Lower lobe of right lung (tissue), 2 donors: ENCODE results near the gene MTMR1. TPM values are rescaled to one million over a fixed set of nuclear protein-coding genes. Genes with fewer than 3 reads are reported as not detected.

ENCODE experiments used
- ATAC-seq, 2 donors: fragments of 200-7000 bp; cut with Tn5 transposase; one replicate each; pipeline ENCODE4 v1.9.1; 2020 to 2022; ENCODE audit warnings: mild to moderate bottlenecking in 2 of 2, moderate library complexity in 2 of 2
- DNase-seq: peaks from one replicate; pipeline ENCODE4 v3.0.0-alpha.2; 2020
- H3K27ac ChIP-seq: fragments of 200-600 bp; one replicate; pipeline ENCODE4 v1.8.0; 2022
- H3K27me3 ChIP-seq: fragments of 200-600 bp; one replicate; pipeline ENCODE4 v1.8.0; 2022; ENCODE audit warnings: low read depth
- H3K36me3 ChIP-seq: fragments of 200-600 bp; one replicate; pipeline ENCODE4 v1.8.0; 2022; ENCODE audit warnings: mild to moderate bottlenecking
- H3K4me1 ChIP-seq: fragments of 200-600 bp; one replicate; pipeline ENCODE4 v1.8.0; 2022
- H3K4me3 ChIP-seq: fragments of 200-600 bp; one replicate; pipeline ENCODE4 v1.8.0; 2022; ENCODE audit warnings: mild to moderate bottlenecking
- H3K9me3 ChIP-seq: fragments of 200-600 bp; one replicate; pipeline ENCODE4 v1.8.0; 2022
- CTCF ChIP-seq: fragments of 200-600 bp; IDR thresholded peaks from one replicate; pipeline ENCODE4 v1.8.0; 2022; ENCODE audit warnings: antibody characterized with exemption, mild to moderate bottlenecking
- intact Hi-C: fragments of 100-400 bp; cut with DNase I; formaldehyde crosslinking; loops from one replicate; pipeline ENCODE4 v1.11.0; 2022
- long read RNA-seq: library from polyadenylated mRNA; unstranded; transcript quantifications from one replicate; pipeline ENCODE4 v2.0.0, GENCODE V29; 2021
- total RNA-seq: library from RNA; stranded (reverse); fragmentation: NEBNext Ultra II Directional; extraction: Animal tissue kit (Norgen Biotek cat#: 25700); gene quantifications from one replicate; pipeline ENCODE4 v1.2.1, GENCODE V29; 2021
- donor health status: DM: no; HTN: yes; CAD: no; lungs with severe emphysema.

Gene MTMR1
- total RNA-seq: 22.4 TPM
- long read RNA-seq, full-length matches to known transcripts: 6 of 22 reads
- long read RNA-seq, partial matches to known transcripts: 4 of 22 reads
- long read RNA-seq, other reads (novel, unspliced or antisense): 12 of 22 reads

DNA sequence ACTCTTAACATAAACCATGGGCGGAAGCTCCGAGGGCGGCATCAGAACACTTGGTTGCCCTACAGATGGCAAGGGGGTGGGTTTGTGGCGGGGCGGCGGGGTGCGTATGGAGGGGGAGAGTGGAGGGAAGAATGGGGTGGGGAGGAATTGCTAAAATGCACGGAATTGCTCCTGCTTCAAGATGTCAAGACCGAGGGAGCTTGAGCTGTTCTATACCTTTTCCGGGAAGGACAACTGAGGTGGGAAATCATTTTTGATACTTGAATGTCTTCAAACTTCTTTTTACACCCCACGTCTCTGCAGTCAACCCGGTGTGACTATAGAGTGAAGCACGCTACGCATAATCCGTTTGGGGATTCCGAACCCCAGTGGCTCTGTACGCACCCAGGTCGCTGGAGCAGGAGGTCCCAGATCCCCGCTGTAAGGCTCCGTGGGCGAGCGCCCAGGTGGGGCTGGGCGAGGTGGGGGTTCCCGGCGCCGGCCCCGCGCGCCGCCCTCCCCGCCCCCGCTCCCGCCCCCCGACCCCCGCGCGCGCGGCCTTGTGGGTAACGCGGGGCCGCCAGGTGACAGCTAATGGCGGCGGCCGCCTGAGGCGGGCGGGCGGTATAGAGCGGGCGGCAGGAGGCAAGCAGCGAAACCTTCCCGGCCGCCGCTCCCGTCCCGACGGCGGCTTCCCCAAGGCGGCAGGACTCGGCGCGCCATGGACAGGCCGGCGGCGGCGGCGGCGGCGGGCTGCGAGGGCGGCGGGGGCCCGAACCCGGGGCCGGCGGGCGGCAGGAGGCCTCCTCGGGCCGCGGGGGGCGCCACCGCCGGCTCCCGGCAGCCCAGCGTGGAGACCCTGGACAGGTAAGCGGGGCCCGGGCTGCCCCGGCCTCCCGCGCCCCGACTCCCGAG is at the start of gene MTMR1:
TSS of gene MTMR1 (plus strand) at position 566 of the 894 bp plus-strand sequence. CDS start at position 701, 135 bp downstream.
- peaks cover 10% of the 10 kb centered on the region for H3K4me1 ChIP-seq
- intact Hi-C loops: no loop called here
- peak within 1 kb of the TSS; percentile 81 for H3K27ac ChIP-seq
- no peak for TF ChIP-seq CTCF
- H3K36me3 ChIP-seq: no peaks in the 10 kb centered on the region
- no peaks in the 10 kb centered on the region for H3K9me3 ChIP-seq
- DNase-seq: peak; percentile 48
- ATAC-seq: peak; percentile 73 to 78
- H3K4me3 ChIP-seq: peak within 1 kb of the TSS; percentile 59
- H3K27me3 ChIP-seq: no peaks in the 10 kb centered on the region

GRCh38 chrX:150643958-150644357 is 49.2 kb upstream of the MTMR1 start:
- H3K36me3 ChIP-seq: peaks cover 55% of the 10 kb centered on the region
- no peak for ATAC-seq
- DNase-seq: no peak
- no peaks in the 10 kb centered on the region for H3K4me1 ChIP-seq
- H3K27ac ChIP-seq: no peak overlapping the region
- H3K4me3 ChIP-seq: no peak overlapping the region
- no peak for TF ChIP-seq CTCF
- intact Hi-C loops: no loop called here
- no peaks in the 10 kb centered on the region for H3K27me3 ChIP-seq
- H3K9me3 ChIP-seq: no peaks in the 10 kb centered on the region

- intact Hi-C loops: no loop called here
- no peak for DNase-seq
- no peak for ATAC-seq
- TF ChIP-seq CTCF: no peak
- Histone ChIP-seq H3K27ac (no peak overlapping the region), H3K4me1 (no peaks in the 10 kb centered on the region), H3K9me3 (no peaks in the 10 kb centered on the region), H3K4me3 (no peak overlapping the region), H3K27me3 (no peaks in the 10 kb centered on the region), H3K36me3 (peaks cover 55% of the 10 kb centered on the region)
Observed at GRCh38 chrX:150644422-150644821, 48.8 kb upstream of the MTMR1 start.

DNA sequence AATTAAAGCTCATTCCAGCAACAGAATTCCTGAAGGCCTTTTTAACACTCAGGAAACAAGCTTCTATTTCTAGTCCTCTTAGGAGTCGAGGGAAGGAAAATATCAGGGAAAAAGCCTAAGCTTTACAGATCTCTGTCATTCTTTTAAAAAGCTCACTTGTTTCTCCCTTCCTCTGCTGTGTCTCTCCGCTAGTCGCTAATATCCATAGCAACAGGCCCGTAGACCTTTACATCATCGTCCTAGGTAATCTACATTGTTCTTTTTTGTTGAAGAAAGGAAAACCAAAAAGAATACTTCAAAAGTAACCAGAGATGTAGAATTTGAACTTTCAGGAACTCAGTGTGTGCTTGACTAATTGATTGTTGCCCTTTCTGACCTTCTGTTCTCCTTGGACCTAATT is 45.9 kb upstream of the MTMR1 start:
- no peak overlapping the region for H3K4me3 ChIP-seq
- no peak for TF ChIP-seq CTCF
- no peak for ATAC-seq
- H3K27me3 ChIP-seq: no peaks in the 10 kb centered on the region
- H3K36me3 ChIP-seq: peaks cover 39% of the 10 kb centered on the region
- H3K27ac ChIP-seq: no peak overlapping the region
- intact Hi-C loops: no loop called here
- no peaks in the 10 kb centered on the region for H3K9me3 ChIP-seq
- no peak for DNase-seq
- H3K4me1 ChIP-seq: no peaks in the 10 kb centered on the region

- Histone ChIP-seq H3K4me1 (no peaks in the 10 kb centered on the region), H3K27ac (peak overlapping the region; percentile 24), H3K27me3 (no peaks in the 10 kb centered on the region), H3K9me3 (no peaks in the 10 kb centered on the region), H3K36me3 (peaks cover 36% of the 10 kb centered on the region), H3K4me3 (no peak overlapping the region)
- no peak for TF ChIP-seq CTCF
- no peak for ATAC-seq
- DNase-seq: no peak
- intact Hi-C loops: no loop called here
Observed at GRCh38 chrX:150648296-150648940, 44.8 kb upstream of the MTMR1 start.
